ENCODE measurements around the gene SORCS2. TPM values are rescaled to one million over a fixed set of nuclear protein-coding genes. Genes with fewer than 3 reads are reported as not detected.

SORCS2 gene
- total RNA-seq, 1 donor from 2014 or later = 7.1 TPM

DNA sequence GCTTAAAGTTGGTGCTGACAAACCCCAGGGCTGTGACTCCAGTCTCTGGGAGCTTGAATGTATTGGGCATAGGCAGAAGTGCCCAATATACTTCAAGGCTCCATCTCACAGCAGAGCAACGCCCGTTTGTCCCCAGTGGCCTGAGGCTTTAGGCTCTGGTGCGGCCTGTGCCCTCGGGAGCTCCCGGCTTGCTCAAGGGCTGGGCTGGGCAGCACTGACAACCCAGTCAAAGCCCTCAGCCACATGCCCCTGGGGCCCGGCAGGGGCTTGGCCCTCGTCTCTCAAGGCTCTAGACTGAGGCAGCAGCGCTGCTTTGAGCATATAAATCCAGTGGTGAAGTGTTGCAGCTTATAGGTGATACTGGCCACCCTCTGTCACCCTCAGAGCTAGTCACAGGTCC, 543.6 kb downstream of the SORCS2 start:
- DNase-seq (ENCODE audit: low spot score in 2 of 2, unreplicated experiment in 2 of 2) = no peak
- Mint-ChIP-seq H3K27me3 (ENCODE audit: low read depth) (peaks cover 11% of the 10 kb centered on the region), H3K36me3 (no peaks in the 10 kb centered on the region), H3K27ac (no peak overlapping the region), H3K4me1 (no peaks in the 10 kb centered on the region), H3K9me3 (no peaks in the 10 kb centered on the region), H3K4me3 (no peak overlapping the region)
- TF ChIP-seq CTCF (IDR thresholded peaks at IDR 0.05; ENCODE audit: unreplicated experiment) = no peak

- H3K27me3 Mint-ChIP-seq (ENCODE audit: low read depth) = peaks cover 11% of the 10 kb centered on the region
- no peak for TF ChIP-seq CTCF (IDR thresholded peaks at IDR 0.05; ENCODE audit: unreplicated experiment)
- no peak for DNase-seq (ENCODE audit: low spot score in 2 of 2, unreplicated experiment in 2 of 2)
- no peaks in the 10 kb centered on the region for H3K36me3 Mint-ChIP-seq
- H3K4me1 Mint-ChIP-seq = no peaks in the 10 kb centered on the region
- no peaks in the 10 kb centered on the region for H3K9me3 Mint-ChIP-seq
- H3K27ac Mint-ChIP-seq = no peak overlapping the region
- H3K4me3 Mint-ChIP-seq = no peak overlapping the region
These were observed 544.3 kb downstream of the SORCS2 start for GRCh38 chr4:7736436-7737267.

GRCh38 chr4:7737268-7737645, 544.9 kb downstream of the SORCS2 start:
- no peak for TF ChIP-seq CTCF (IDR thresholded peaks at IDR 0.05; ENCODE audit: unreplicated experiment)
- no peaks in the 10 kb centered on the region for H3K4me1 Mint-ChIP-seq
- DNase-seq (ENCODE audit: low spot score in 2 of 2, unreplicated experiment in 2 of 2) = no peak
- peaks cover 6% of the 10 kb centered on the region for H3K27me3 Mint-ChIP-seq (ENCODE audit: low read depth)
- no peaks in the 10 kb centered on the region for H3K36me3 Mint-ChIP-seq
- no peak overlapping the region for H3K27ac Mint-ChIP-seq
- no peaks in the 10 kb centered on the region for H3K9me3 Mint-ChIP-seq
- no peak overlapping the region for H3K4me3 Mint-ChIP-seq

DNA sequence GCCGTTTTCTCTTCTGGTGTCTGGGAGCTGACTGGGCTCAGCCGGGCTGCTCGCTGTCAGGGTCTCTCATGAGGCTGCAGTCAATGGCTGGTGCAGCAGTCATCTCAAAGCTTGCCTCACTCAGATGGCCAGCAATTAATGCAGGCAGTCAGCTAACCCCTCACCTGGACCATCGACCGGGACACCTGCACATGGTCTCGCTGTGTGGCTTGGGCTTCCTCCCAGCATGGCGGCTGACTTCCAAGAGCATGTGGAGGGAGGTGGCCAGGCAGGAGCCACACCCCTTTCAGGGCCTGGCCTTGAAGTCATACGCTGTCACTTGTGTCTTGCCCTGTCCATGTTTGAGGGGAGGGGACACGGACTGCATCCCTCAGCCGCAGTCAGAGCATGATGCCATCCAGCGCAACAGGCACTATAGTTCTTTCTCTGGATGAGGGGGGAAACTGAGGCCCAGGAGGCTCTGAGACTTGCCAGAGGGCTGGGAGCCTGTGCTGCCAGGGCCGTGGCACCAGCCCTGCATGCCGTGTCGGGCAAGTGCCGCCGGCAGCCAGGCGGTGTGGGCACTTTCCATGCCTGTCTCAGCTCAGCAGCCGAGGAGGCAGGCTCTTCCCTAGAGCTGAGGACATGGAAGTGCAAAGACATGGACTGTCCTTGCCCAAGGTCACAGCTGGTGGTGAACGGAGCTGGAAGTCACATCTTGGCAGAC, 545.6 kb downstream of the SORCS2 start:
- Mint-ChIP-seq H3K27ac (no peak overlapping the region), H3K4me3 (no peak overlapping the region), H3K36me3 (no peaks in the 10 kb centered on the region), H3K9me3 (no peaks in the 10 kb centered on the region), H3K27me3 (ENCODE audit: low read depth) (peaks cover 3% of the 10 kb centered on the region), H3K4me1 (no peaks in the 10 kb centered on the region)
- no peak for TF ChIP-seq CTCF (IDR thresholded peaks at IDR 0.05; ENCODE audit: unreplicated experiment)
- DNase-seq (ENCODE audit: low spot score in 2 of 2, unreplicated experiment in 2 of 2) = no peak

DNA sequence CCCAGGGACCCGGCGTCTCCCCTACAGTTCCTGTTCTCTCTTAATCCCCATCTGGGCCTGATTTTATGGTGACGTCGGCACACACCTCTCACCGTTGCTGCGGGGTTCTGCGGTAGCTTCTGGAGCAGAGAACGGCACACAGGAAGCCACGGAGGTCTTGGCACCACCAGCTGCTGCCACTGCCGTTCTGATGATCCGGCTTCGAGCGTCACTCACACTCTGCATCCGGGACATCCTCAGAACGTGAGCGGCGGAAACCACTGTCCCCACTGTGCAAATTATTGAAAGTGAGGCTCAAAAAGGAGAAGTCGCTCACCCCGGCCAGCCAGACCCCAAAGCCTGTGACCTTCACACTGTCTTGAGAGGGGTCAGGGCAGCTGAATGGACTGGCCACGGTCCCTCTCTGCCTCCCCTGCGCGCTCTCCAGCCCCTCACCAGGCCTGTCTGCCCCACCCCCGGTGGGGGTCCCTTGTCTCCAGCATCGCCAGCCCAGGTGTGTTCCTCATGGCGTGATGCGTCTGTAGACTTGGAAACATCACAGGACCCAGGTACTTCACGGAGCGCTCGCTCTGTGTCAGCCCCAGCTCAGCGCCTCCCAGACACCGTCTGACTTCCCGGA, 546.2 kb downstream of the SORCS2 start:
- no peak overlapping the region for H3K4me3 Mint-ChIP-seq
- no peak for DNase-seq (ENCODE audit: low spot score in 2 of 2, unreplicated experiment in 2 of 2)
- no peak for TF ChIP-seq CTCF (IDR thresholded peaks at IDR 0.05; ENCODE audit: unreplicated experiment)
- no peak overlapping the region for H3K27ac Mint-ChIP-seq
- H3K9me3 Mint-ChIP-seq = no peaks in the 10 kb centered on the region
- H3K27me3 Mint-ChIP-seq (ENCODE audit: low read depth) = peaks cover 3% of the 10 kb centered on the region
- H3K4me1 Mint-ChIP-seq = no peaks in the 10 kb centered on the region
- no peaks in the 10 kb centered on the region for H3K36me3 Mint-ChIP-seq

Data from mesothelial cell of epicardium (in vitro differentiated cells).